ENCODE data around the gene TWIST1.

The TWIST1 gene

GRCh38 chr7:19095353-19095860, 22.0 kb downstream of the TWIST1 start:
- ChIA-PET CTCF (no interaction called here), POLR2A (no interaction called here)
- TF ChIP-seq L3MBTL2 (conservative IDR thresholded peaks at IDR 0.05), result no peak
- no peak for TF ChIP-seq FOXK2 (IDR thresholded peaks at IDR 0.05)
- no peak for TF ChIP-seq NFRKB (IDR thresholded peaks at IDR 0.05)
- no peak for TF ChIP-seq TARDBP (IDR thresholded peaks at IDR 0.05)
- TF ChIP-seq ARNT (IDR thresholded peaks at IDR 0.05), result no peak
- TF ChIP-seq CTBP1 (IDR thresholded peaks at IDR 0.05; ENCODE audit: borderline replicate concordance), result no peak
- no peak for TF ChIP-seq LEF1 (IDR thresholded peaks at IDR 0.05; ENCODE audit: borderline replicate concordance)
- no peak for TF ChIP-seq SUZ12 (IDR thresholded peaks at IDR 0.05)
- TF ChIP-seq SP1 (IDR thresholded peaks at IDR 0.05), result no peak
- no peak for TF ChIP-seq FOXM1 (IDR thresholded peaks at IDR 0.05; ENCODE audit: borderline replicate concordance)
- no peak for TF ChIP-seq FOXA1 (IDR thresholded peaks at IDR 0.05)
- TF ChIP-seq ZNF384 (IDR thresholded peaks at IDR 0.05), result no peak
- DNase-seq (ENCODE audit: extremely low spot score), result no peak

- no peak for DNase-seq (ENCODE audit: extremely low spot score)
- POLR2A ChIA-PET, result no interaction called here
- TF ChIP-seq ARNT (IDR thresholded peaks at IDR 0.05), result no peak
- no peak for TF ChIP-seq TARDBP (IDR thresholded peaks at IDR 0.05)
- TF ChIP-seq BHLHE40 (IDR thresholded peaks at IDR 0.05; ENCODE audit: borderline replicate concordance), result no peak
- TF ChIP-seq HDGF (IDR thresholded peaks at IDR 0.05; ENCODE audit: borderline replicate concordance), result no peak
- no peak for TF ChIP-seq FOXA1 (IDR thresholded peaks at IDR 0.05)
- CTCF ChIA-PET, result no interaction called here
These were observed 22.7 kb downstream of the TWIST1 start for GRCh38 chr7:19094598-19095352.

- POLR2A ChIA-PET, result no interaction called here
- CTCF ChIA-PET, result no interaction called here
- DNase-seq (ENCODE audit: extremely low spot score), result no peak
- TF ChIP-seq FOXM1 (IDR thresholded peaks at IDR 0.05; ENCODE audit: borderline replicate concordance), result no peak
- no peak for TF ChIP-seq NFRKB (IDR thresholded peaks at IDR 0.05)
- TF ChIP-seq HDGF (IDR thresholded peaks at IDR 0.05; ENCODE audit: borderline replicate concordance), result no peak
- TF ChIP-seq FOXA1 (IDR thresholded peaks at IDR 0.05), result no peak
- TF ChIP-seq ZNF384 (IDR thresholded peaks at IDR 0.05), result no peak
- TF ChIP-seq ELF4 (IDR thresholded peaks at IDR 0.05), result no peak
- TF ChIP-seq PKNOX1 (IDR thresholded peaks at IDR 0.05), result no peak
- no peak for TF ChIP-seq TARDBP (IDR thresholded peaks at IDR 0.05)
- no peak for TF ChIP-seq L3MBTL2 (conservative IDR thresholded peaks at IDR 0.05)
- TF ChIP-seq FOXK2 (IDR thresholded peaks at IDR 0.05), result no peak
- no peak for TF ChIP-seq CTBP1 (IDR thresholded peaks at IDR 0.05; ENCODE audit: borderline replicate concordance)
- TF ChIP-seq SP1 (IDR thresholded peaks at IDR 0.05), result no peak
- no peak for TF ChIP-seq ARNT (IDR thresholded peaks at IDR 0.05)
- no peak for TF ChIP-seq LEF1 (IDR thresholded peaks at IDR 0.05; ENCODE audit: borderline replicate concordance)
- no peak for TF ChIP-seq SUZ12 (IDR thresholded peaks at IDR 0.05)
- no peak for TF ChIP-seq BHLHE40 (IDR thresholded peaks at IDR 0.05; ENCODE audit: borderline replicate concordance)
These were observed 23.3 kb downstream of the TWIST1 start for GRCh38 chr7:19094138-19094537.

- no peak for DNase-seq (ENCODE audit: extremely low spot score)
- POLR2A ChIA-PET, result no interaction called here
- CTCF ChIA-PET, result no interaction called here
- TF ChIP-seq PKNOX1 (IDR thresholded peaks at IDR 0.05), result 0 out of 2 replicates have a peak, but pooled peaks have one; percentile 30
- no peak for TF ChIP-seq CTBP1 (IDR thresholded peaks at IDR 0.05; ENCODE audit: borderline replicate concordance)
These were observed 25.8 kb downstream of the TWIST1 start for GRCh38 chr7:19091550-19092200.

- TF ChIP-seq BHLHE40 (IDR thresholded peaks at IDR 0.05; ENCODE audit: borderline replicate concordance) (no peak), ZNF384 (IDR thresholded peaks at IDR 0.05) (no peak), NFRKB (IDR thresholded peaks at IDR 0.05) (no peak), TARDBP (IDR thresholded peaks at IDR 0.05) (no peak), L3MBTL2 (conservative IDR thresholded peaks at IDR 0.05) (no peak), SUZ12 (IDR thresholded peaks at IDR 0.05) (no peak)
- DNase-seq (ENCODE audit: extremely low spot score), result no peak
- CTCF ChIA-PET, result interaction anchor here (0.7 kb wide), 1 partner anchor 503 kb away, joined by 3 read pairs; no protein-coding TSS in a partner anchor
- POLR2A ChIA-PET, result no interaction called here
These were observed 26.9 kb downstream of the TWIST1 start for GRCh38 chr7:19090526-19090925.

- ChIA-PET POLR2A (no interaction called here), CTCF (no interaction called here)
- TF ChIP-seq TARDBP (IDR thresholded peaks at IDR 0.05) (no peak), SP1 (IDR thresholded peaks at IDR 0.05) (no peak), PKNOX1 (IDR thresholded peaks at IDR 0.05) (no peak), SUZ12 (IDR thresholded peaks at IDR 0.05) (no peak), HDGF (IDR thresholded peaks at IDR 0.05; ENCODE audit: borderline replicate concordance) (no peak), LEF1 (IDR thresholded peaks at IDR 0.05; ENCODE audit: borderline replicate concordance) (no peak), NFRKB (IDR thresholded peaks at IDR 0.05) (no peak), FOXK2 (IDR thresholded peaks at IDR 0.05) (no peak), FOXA1 (IDR thresholded peaks at IDR 0.05) (no peak), ELF4 (IDR thresholded peaks at IDR 0.05) (no peak), BHLHE40 (IDR thresholded peaks at IDR 0.05; ENCODE audit: borderline replicate concordance) (no peak), ARNT (IDR thresholded peaks at IDR 0.05) (no peak), FOXM1 (IDR thresholded peaks at IDR 0.05; ENCODE audit: borderline replicate concordance) (no peak), L3MBTL2 (conservative IDR thresholded peaks at IDR 0.05) (no peak), ZNF384 (IDR thresholded peaks at IDR 0.05) (no peak), CTBP1 (IDR thresholded peaks at IDR 0.05; ENCODE audit: borderline replicate concordance) (no peak)
- no peak for DNase-seq (ENCODE audit: extremely low spot score)
These were observed 27.6 kb downstream of the TWIST1 start for GRCh38 chr7:19089797-19090196.

All from HEK293T (cell line).